Endothelial cell of umbilical vein (primary cell): Measurements from ENCODE around the gene FOXL1.

ENCODE experiments used
- CTCF ChIP-seq, 2 donors: IDR thresholded peaks; 1 replicate in 1 of 2; 2 replicates in 1 of 2; pipeline ENCODE4 v1.5.1; 2011; ENCODE audit warnings: low read length in 2 of 2, mild to moderate bottlenecking in 2 of 2, moderate library complexity in 2 of 2, control low read depth in 1 of 2, inconsistent platforms in 1 of 2, low read depth in 1 of 2; ENCODE audit not compliant: insufficient read depth in 1 of 2; ENCODE audit errors: extremely low read depth in 1 of 2
- EZH2 ChIP-seq: IDR thresholded peaks from 2 replicates; pipeline ENCODE4 v1.6.1; 2012; ENCODE audit warnings: borderline replicate concordance, low read depth, mild to moderate bottlenecking, moderate library complexity, low read length, inconsistent platforms; ENCODE audit not compliant: severe bottlenecking
- FOS ChIP-seq: IDR thresholded peaks from 2 replicates; pipeline ENCODE4 v1.6.1; 2011; ENCODE audit warnings: mild to moderate bottlenecking, low read length, moderate library complexity, borderline replicate concordance; ENCODE audit not compliant: insufficient read depth
- GATA2 ChIP-seq: IDR thresholded peaks from 2 replicates; pipeline ENCODE4 v1.7.0; 2011; ENCODE audit warnings: low read depth, mild to moderate bottlenecking, moderate library complexity, mixed read lengths, low read length; ENCODE audit not compliant: insufficient read length, insufficient read depth
- MAX ChIP-seq: IDR thresholded peaks from 2 replicates; pipeline ENCODE4 v1.6.1; 2011; ENCODE audit not compliant: insufficient read depth, insufficient read length
- MYC ChIP-seq: IDR thresholded peaks from one replicate; pipeline ENCODE4 v1.6.1; 2011; ENCODE audit warnings: mild to moderate bottlenecking, low read depth, low read length
- POLR2A ChIP-seq: IDR thresholded peaks from 2 replicates; pipeline ENCODE4 v1.6.1; 2012; ENCODE audit warnings: low read depth, mild to moderate bottlenecking, control low read depth, low read length
- POLR2AphosphoS5 ChIP-seq: IDR thresholded peaks from 2 replicates; pipeline ENCODE4 v1.6.1; 2012; ENCODE audit warnings: low read depth, mild to moderate bottlenecking, control low read depth, low read length, moderate library complexity; ENCODE audit not compliant: insufficient read depth

- TF ChIP-seq POLR2A (no peak), EZH2 (no peak), POLR2AphosphoS5 (no peak), FOS (no peak), CTCF (IDR thresholded peaks at IDR 0.05; ENCODE audit: extremely low read depth in 1 of 2, insufficient read depth in 1 of 2, low read depth in 1 of 2, low read length in 2 of 2) (no peak), MYC (no peak), MAX (no peak), GATA2 (no peak)
Measured at GRCh38 chr16:86531641-86532525, 46.5 kb upstream of the FOXL1 start.
